Transverse colon (tissue), 4 donors: ENCODE data around the gene LIPT1. TPM values are rescaled to one million over a fixed set of nuclear protein-coding genes. Genes with fewer than 3 reads are reported as not detected.

ENCODE experiments used
- DNase-seq: peaks from one replicate; pipeline ENCODE4 v3.0.0-alpha.2; 2019
- H3K27ac ChIP-seq, 4 donors: fragments of 200-600 bp; sonication (generic); 2 replicates each; pipeline ENCODE4 v1.5.1; 2016 to 2018; ENCODE audit warnings: inconsistent platforms in 4 of 4
- H3K27me3 ChIP-seq: fragments of 200-600 bp; sonication (generic); 2 replicates; pipeline ENCODE4 v1.5.1; 2017; ENCODE audit warnings: inconsistent platforms
- H3K36me3 ChIP-seq, 4 donors: fragments of 200-600 bp; sonication (generic); 2 replicates each; pipeline ENCODE4 v1.5.1; 2017 to 2019; ENCODE audit warnings: inconsistent platforms in 4 of 4
- H3K4me1 ChIP-seq, 4 donors: fragments of 200-600 bp; sonication (generic); 2 replicates each; pipeline ENCODE4 v1.5.1; 2017 to 2020; ENCODE audit warnings: inconsistent platforms in 4 of 4
- H3K4me3 ChIP-seq, 4 donors: fragments of 200-600 bp; sonication (generic); 1 replicate in 1 of 4; 2 replicates in 3 of 4; pipeline versions ENCODE4 v1.5.1 to v1.6.1; 2017 to 2019; ENCODE audit warnings: inconsistent platforms in 4 of 4
- H3K9me3 ChIP-seq, 2 donors: fragments of 200-600 bp; sonication (generic); 2 replicates each; pipeline ENCODE4 v1.5.1; 2017 to 2019; ENCODE audit warnings: inconsistent platforms in 2 of 2
- CTCF ChIP-seq, 5 experiments: fragments of 200-600 bp in 3 of 5; fragments of 450-650 bp in 2 of 5; sonication (generic) in 3 of 5; IDR thresholded peaks; 1 replicate in 2 of 5; 2 replicates in 3 of 5; pipeline ENCODE4 v1.5.1; 2016 to 2017; ENCODE audit warnings: antibody characterized with exemption in 5 of 5, inconsistent platforms in 3 of 5, mild to moderate bottlenecking in 2 of 5, moderate library complexity in 1 of 5
- EP300 ChIP-seq: sonication (generic); formaldehyde crosslinking; IDR thresholded peaks from one replicate; pipeline ENCODE4 v1.6.1; 2017; ENCODE audit warnings: antibody characterized with exemption, low read depth
- POLR2A ChIP-seq: fragments of 450-650 bp; IDR thresholded peaks from one replicate; pipeline ENCODE4 v1.6.1; 2016; ENCODE audit warnings: antibody characterized with exemption, mild to moderate bottlenecking, moderate library complexity
- POLR2AphosphoS5 ChIP-seq, 3 donors: sonication (generic); formaldehyde crosslinking; IDR thresholded peaks; one replicate each; pipeline ENCODE4 v1.6.1; 2016; ENCODE audit warnings: antibody characterized with exemption in 3 of 3
- WGBS, 2 donors: methylation state at CpG; one replicate each; pipeline ENCODE4 v1.1.5; 2018; ENCODE audit warnings: low coverage in 1 of 2; 5-methylcytosine and 5-hydroxymethylcytosine counted together
- in situ Hi-C, 4 donors: fragments of 200-750 bp; cut with MboI; loops; one replicate each; pipeline versions ENCODE4 v1.15.0 to v1.15.1; 2017; ENCODE audit warnings: low sequenced_read_pairs in 3 of 4, low pct_ligation_motif_present in 1 of 4, low pct_unique_long_range_greater_than_20kb in 1 of 4
- intact Hi-C: fragments of 100-400 bp; cut with DNase I; formaldehyde crosslinking; loops from one replicate; pipeline ENCODE4 v1.15.1; 2023; ENCODE audit warnings: low total_unique reads
- total RNA-seq, 4 donors: library from RNA; depleted of rRNA; stranded (reverse); fragments of >200 nt; gene quantifications; one replicate each; pipeline ENCODE4 v1.1.0, GENCODE V29; 2016

Gene LIPT1
- total RNA-seq, 4 donors from 2014 or later: 6.0 to 19.9 (median 7.8) TPM; not detected in 1

- DNase-seq: no peak
- 1 to 4% methylated on average over 4 of the region's 4 CpGs for WGBS, 2 donors
Observed at GRCh38 chr2:99181624-99182000, 26.8 kb downstream of the LIPT1 start.

GRCh38 chr2:99183025-99183424 is 28.3 kb downstream of the LIPT1 start:
- H3K4me1 ChIP-seq: peaks cover 18 to 39% (median 23%) of the 10 kb centered on the region in 4 donors
- no peaks in the 10 kb centered on the region for H3K27me3 ChIP-seq
- H3K9me3 ChIP-seq: no peaks in the 10 kb centered on the region
- in situ Hi-C loops: loop anchor here (10.0 to 25.0 kb wide), 3 partner anchors 152 to 304 kb away; partner anchors contain the start of genes EIF5B (in 3 of the 4), REV1 (in 3 of the 4) and TXNDC9 (in 3 of the 4)
- no peak overlapping the region for H3K27ac ChIP-seq
- H3K36me3 ChIP-seq: no peaks in the 10 kb centered on the region
- TF ChIP-seq EP300: no peak
- intact Hi-C loops: no loop called here
- WGBS, 2 donors: 98 to 100% methylated on average over 1 to 3 of the region's 3 CpGs
- DNase-seq: no peak
- H3K4me3 ChIP-seq: no peak overlapping the region

More at GRCh38 chr2:99181624-99182000, 26.8 kb downstream of the LIPT1 start:
- H3K27me3 ChIP-seq: no peaks in the 10 kb centered on the region
- no peaks in the 10 kb centered on the region for H3K9me3 ChIP-seq
- H3K36me3 ChIP-seq: no peaks in the 10 kb centered on the region
- intact Hi-C loops: no loop called here
- peak overlapping the region; percentile 81 to 87 (median 84) for H3K27ac ChIP-seq
- H3K4me1 ChIP-seq: peaks cover 18 to 39% (median 23%) of the 10 kb centered on the region in 4 donors
- peak overlapping the region; percentile 57 to 86 (median 67) for H3K4me3 ChIP-seq
- in situ Hi-C loops: loop anchor here (10.0 to 25.0 kb wide), 3 partner anchors 153 to 306 kb away; partner anchors contain the start of genes EIF5B (in 3 of the 4), REV1 (in 3 of the 4) and TXNDC9 (in 3 of the 4)
- TF ChIP-seq POLR2A (no peak), CTCF (IDR thresholded peaks at IDR 0.05) (no peak), POLR2AphosphoS5 (IDR thresholded peaks at IDR 0.05) (no peak), EP300 (no peak)

GRCh38 chr2:99184811-99185210 is 30.0 kb downstream of the LIPT1 start:
- Histone ChIP-seq H3K4me1 (peaks cover 12 to 26% (median 17%) of the 10 kb centered on the region in 4 donors), H3K9me3 (no peaks in the 10 kb centered on the region), H3K4me3 (no peak overlapping the region), H3K27me3 (no peaks in the 10 kb centered on the region), H3K27ac (no peak overlapping the region), H3K36me3 (peaks cover 0 to 10% (median 4%) of the 10 kb centered on the region in 4 donors)
- in situ Hi-C loops: loop anchor here (10.0 to 25.0 kb wide), 3 partner anchors 150 to 302 kb away; partner anchors contain the start of genes EIF5B (in 3 of the 4), REV1 (in 3 of the 4) and TXNDC9 (in 3 of the 4)
- no peak for DNase-seq
- intact Hi-C loops: no loop called here
- no peak for TF ChIP-seq POLR2AphosphoS5 (IDR thresholded peaks at IDR 0.05)
- TF ChIP-seq CTCF (IDR thresholded peaks at IDR 0.05): no peak
- no peak for TF ChIP-seq POLR2A
- no peak for TF ChIP-seq EP300
- 82 to 93% methylated on average over 3 to 6 of the region's 6 CpGs for WGBS, 2 donors

- H3K36me3 ChIP-seq: peaks cover 0 to 25% (median 7%) of the 10 kb centered on the region in 4 donors
- H3K27me3 ChIP-seq: no peaks in the 10 kb centered on the region
- intact Hi-C loops: no loop called here
- H3K4me3 ChIP-seq: no peak overlapping the region
- no peak for TF ChIP-seq EP300
- TF ChIP-seq CTCF (IDR thresholded peaks at IDR 0.05): no peak
- no peak for TF ChIP-seq POLR2AphosphoS5 (IDR thresholded peaks at IDR 0.05)
- TF ChIP-seq POLR2A: no peak
- no peak for DNase-seq
- in situ Hi-C loops: loop anchor here (10.0 to 25.0 kb wide), 3 partner anchors 148 to 300 kb away; partner anchors contain the start of genes EIF5B (in 3 of the 4), REV1 (in 3 of the 4) and TXNDC9 (in 3 of the 4)
- no peak overlapping the region for H3K27ac ChIP-seq
- no peaks in the 10 kb centered on the region for H3K9me3 ChIP-seq
- H3K4me1 ChIP-seq: peaks cover 1 to 13% (median 5%) of the 10 kb centered on the region in 4 donors
Observed at GRCh38 chr2:99187011-99187410, 32.2 kb downstream of the LIPT1 start.
